HepG2 (cell line): ENCODE data around the gene LMOD1. TPM values are rescaled to one million over a fixed set of nuclear protein-coding genes. Genes with fewer than 3 reads are reported as not detected.

ENCODE experiments used
- ASH2L ChIP-seq: fragments of 300-600, 200-600 bp; sonication (generic); IDR thresholded peaks from 2 replicates; pipeline ENCODE4 v1.7.0; 2017; ENCODE audit warnings: low read depth, mild to moderate bottlenecking, moderate library complexity, mixed read lengths, low read length; ENCODE audit not compliant: insufficient read length
- HOXA5 ChIP-seq: sonication (generic); formaldehyde crosslinking; IDR thresholded peaks from 2 replicates; pipeline ENCODE4 v1.4.0; 2020; ENCODE audit warnings: missing genetic modification reagents
- KIAA2018 ChIP-seq: sonication (generic); formaldehyde crosslinking; IDR thresholded peaks from 2 replicates; pipeline ENCODE4 v1.5.0; 2020; ENCODE audit warnings: mild to moderate bottlenecking, missing genetic modification reagents, borderline replicate concordance
- LCORL ChIP-seq, 2 experiments: fragments of 450-650 bp in 1 of 2; sonication (generic) in 1 of 2; formaldehyde crosslinking in 1 of 2; IDR thresholded peaks; 2 replicates each; pipeline versions ENCODE4 v1.5.0 to v1.6.1; 2017 to 2020; ENCODE audit warnings: antibody characterized with exemption in 1 of 2, missing genetic modification reagents in 1 of 2
- RBM22 ChIP-seq: fragments of 200-400 bp; formaldehyde crosslinking; optimal IDR thresholded peaks from 2 replicates; pipeline ENCODE3; 2017; ENCODE audit warnings: mild to moderate bottlenecking, low read length, moderate library complexity
- SMAD1 ChIP-seq: sonication (generic); formaldehyde crosslinking; IDR thresholded peaks from 2 replicates; pipeline ENCODE4 v1.4.0; 2020; ENCODE audit warnings: missing genetic modification reagents, low read depth, mild to moderate bottlenecking, borderline replicate concordance
- SMYD3 ChIP-seq: sonication (generic); formaldehyde crosslinking; IDR thresholded peaks from 2 replicates; pipeline ENCODE4 v1.8.1; 2023; ENCODE audit warnings: mild to moderate bottlenecking, missing genetic modification reagents
- SRSF1 ChIP-seq: fragments of 200-400 bp; formaldehyde crosslinking; optimal IDR thresholded peaks from 2 replicates; pipeline ENCODE3; 2017; ENCODE audit warnings: mild to moderate bottlenecking, low read depth, low read length, moderate library complexity
- ZNF547 ChIP-seq: sonication (generic); formaldehyde crosslinking; IDR thresholded peaks from 2 replicates; pipeline ENCODE4 v1.5.1; 2020; ENCODE audit warnings: mild to moderate bottlenecking, missing genetic modification reagents
- ZNF619 ChIP-seq: sonication (generic); formaldehyde crosslinking; IDR thresholded peaks from 2 replicates; pipeline ENCODE4 v1.4.0; 2020; ENCODE audit warnings: mild to moderate bottlenecking, missing genetic modification reagents
- polyA plus RNA-seq, 8 experiments: library from polyadenylated mRNA; depleted of rRNA in 3 of 8; stranded (reverse) in 7 of 8; unstranded in 1 of 8; fragments of >200 nt; fragmentation: Illumina TruSeq in 4 of 8; extraction: Trizol in 4 of 8; gene quantifications; 2 replicates each; pipeline versions ENCODE4 v1.2.1 to v1.2.3, GENCODE V29; 2011 to 2016; ENCODE audit warnings: low read depth in 4 of 8, missing spikeins in 1 of 8, mixed read lengths in 1 of 8; ENCODE audit not compliant: insufficient read depth in 1 of 8
- total RNA-seq, 5 experiments: library from RNA; depleted of rRNA; stranded (reverse); fragments of >200 nt; fragmentation: Illumina TruSeq; extraction: Trizol; gene quantifications; 2 replicates each; pipeline ENCODE4 v1.2.3, GENCODE V29; 2016; ENCODE audit warnings: low read depth in 1 of 5
- TF ChIP-seq, protein P1 (sequence below): IDR thresholded peaks from 2 replicates; pipeline ENCODE4 v1.6.1; 2016; ENCODE audit warnings: mild to moderate bottlenecking
- TF ChIP-seq, protein P2 (sequence below): sonication (generic); formaldehyde crosslinking; IDR thresholded peaks from 2 replicates; pipeline ENCODE4 v1.5.1; 2020; ENCODE audit warnings: missing genetic modification reagents, mild to moderate bottlenecking, borderline replicate concordance
- TF ChIP-seq, protein P3 (sequence below): sonication (generic); formaldehyde crosslinking; IDR thresholded peaks from 2 replicates; pipeline ENCODE4 v1.5.0; 2020; ENCODE audit warnings: mild to moderate bottlenecking, missing genetic modification reagents, borderline replicate concordance

Gene LMOD1
- total and polyA plus RNA-seq, 2 of the 13 experiments (the other 11 are each of a cell fraction or from before 2014, with no cell fraction given) = not detected

DNA sequence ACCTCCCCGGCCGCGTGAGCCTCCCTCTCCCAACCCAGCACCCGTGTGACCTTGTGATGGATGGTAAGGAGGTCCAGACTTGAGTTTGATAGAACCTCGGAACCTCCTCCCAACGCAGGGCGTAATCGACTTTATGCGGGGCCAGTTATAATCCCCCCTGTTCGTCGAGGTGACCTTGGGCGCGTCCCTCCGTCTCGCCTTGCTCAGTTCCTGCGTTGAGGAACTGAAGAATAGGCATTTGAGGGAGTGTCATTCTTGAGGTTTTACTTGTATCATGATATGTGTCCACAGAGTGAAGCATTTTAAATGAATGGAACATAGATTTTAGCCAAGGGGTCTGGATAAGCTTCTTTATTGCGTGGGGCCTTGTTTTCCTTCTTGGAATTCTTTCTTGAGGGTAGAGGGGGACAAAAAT is 9.4 kb upstream of the LMOD1 start (continued):
- TF ChIP-seq, protein P1, sequence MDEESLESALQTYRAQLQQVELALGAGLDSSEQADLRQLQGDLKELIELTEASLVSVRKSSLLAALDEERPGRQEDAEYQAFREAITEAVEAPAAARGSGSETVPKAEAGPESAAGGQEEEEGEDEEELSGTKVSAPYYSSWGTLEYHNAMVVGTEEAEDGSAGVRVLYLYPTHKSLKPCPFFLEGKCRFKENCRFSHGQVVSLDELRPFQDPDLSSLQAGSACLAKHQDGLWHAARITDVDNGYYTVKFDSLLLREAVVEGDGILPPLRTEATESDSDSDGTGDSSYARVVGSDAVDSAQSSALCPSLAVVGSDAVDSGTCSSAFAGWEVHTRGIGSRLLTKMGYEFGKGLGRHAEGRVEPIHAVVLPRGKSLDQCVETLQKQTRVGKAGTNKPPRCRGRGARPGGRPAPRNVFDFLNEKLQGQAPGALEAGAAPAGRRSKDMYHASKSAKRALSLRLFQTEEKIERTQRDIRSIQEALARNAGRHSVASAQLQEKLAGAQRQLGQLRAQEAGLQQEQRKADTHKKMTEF (CRISPR knock-in tag) = 0 out of 2 replicates have a peak, but pooled peaks have one; percentile 1
- TF ChIP-seq SRSF1 = no peak
- TF ChIP-seq, protein P2, sequence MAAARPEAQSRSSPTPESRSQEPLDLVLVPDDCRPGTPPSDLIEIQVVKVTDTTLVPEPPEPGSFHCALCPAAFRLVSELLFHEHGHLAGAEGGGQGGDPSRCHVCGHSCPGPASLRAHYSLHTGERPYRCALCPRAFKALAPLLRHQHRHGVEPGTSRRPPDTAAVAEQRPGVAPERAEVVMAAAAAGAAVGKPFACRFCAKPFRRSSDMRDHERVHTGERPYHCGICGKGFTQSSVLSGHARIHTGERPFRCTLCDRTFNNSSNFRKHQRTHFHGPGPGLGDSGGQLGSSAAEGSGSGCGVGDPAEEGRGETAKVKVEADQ (CRISPR knock-in tag) = no peak
- TF ChIP-seq SMYD3 (CRISPR knock-in tag) = no peak
- 0 out of 2 replicates have a peak, but pooled peaks have one; percentile 7 for TF ChIP-seq KIAA2018 (CRISPR knock-in tag)
- TF ChIP-seq LCORL (IDR thresholded peaks at IDR 0.05) = no peak
- TF ChIP-seq LCORL (CRISPR knock-in tag; IDR thresholded peaks at IDR 0.05) = 0 out of 2 replicates have a peak, but pooled peaks have one; percentile 2
- TF ChIP-seq HOXA5 (CRISPR knock-in tag) = 0 out of 2 replicates have a peak, but pooled peaks have one; percentile 13
- 0 out of 2 replicates have a peak, but pooled peaks have one; percentile 8 for TF ChIP-seq ZNF619 (CRISPR knock-in tag)
- TF ChIP-seq ASH2L = peak; percentile 14
- TF ChIP-seq ZNF547 = 0 out of 2 replicates have a peak, but pooled peaks have one; percentile 3
- peak; percentile 44 for TF ChIP-seq RBM22
- TF ChIP-seq, protein P3, sequence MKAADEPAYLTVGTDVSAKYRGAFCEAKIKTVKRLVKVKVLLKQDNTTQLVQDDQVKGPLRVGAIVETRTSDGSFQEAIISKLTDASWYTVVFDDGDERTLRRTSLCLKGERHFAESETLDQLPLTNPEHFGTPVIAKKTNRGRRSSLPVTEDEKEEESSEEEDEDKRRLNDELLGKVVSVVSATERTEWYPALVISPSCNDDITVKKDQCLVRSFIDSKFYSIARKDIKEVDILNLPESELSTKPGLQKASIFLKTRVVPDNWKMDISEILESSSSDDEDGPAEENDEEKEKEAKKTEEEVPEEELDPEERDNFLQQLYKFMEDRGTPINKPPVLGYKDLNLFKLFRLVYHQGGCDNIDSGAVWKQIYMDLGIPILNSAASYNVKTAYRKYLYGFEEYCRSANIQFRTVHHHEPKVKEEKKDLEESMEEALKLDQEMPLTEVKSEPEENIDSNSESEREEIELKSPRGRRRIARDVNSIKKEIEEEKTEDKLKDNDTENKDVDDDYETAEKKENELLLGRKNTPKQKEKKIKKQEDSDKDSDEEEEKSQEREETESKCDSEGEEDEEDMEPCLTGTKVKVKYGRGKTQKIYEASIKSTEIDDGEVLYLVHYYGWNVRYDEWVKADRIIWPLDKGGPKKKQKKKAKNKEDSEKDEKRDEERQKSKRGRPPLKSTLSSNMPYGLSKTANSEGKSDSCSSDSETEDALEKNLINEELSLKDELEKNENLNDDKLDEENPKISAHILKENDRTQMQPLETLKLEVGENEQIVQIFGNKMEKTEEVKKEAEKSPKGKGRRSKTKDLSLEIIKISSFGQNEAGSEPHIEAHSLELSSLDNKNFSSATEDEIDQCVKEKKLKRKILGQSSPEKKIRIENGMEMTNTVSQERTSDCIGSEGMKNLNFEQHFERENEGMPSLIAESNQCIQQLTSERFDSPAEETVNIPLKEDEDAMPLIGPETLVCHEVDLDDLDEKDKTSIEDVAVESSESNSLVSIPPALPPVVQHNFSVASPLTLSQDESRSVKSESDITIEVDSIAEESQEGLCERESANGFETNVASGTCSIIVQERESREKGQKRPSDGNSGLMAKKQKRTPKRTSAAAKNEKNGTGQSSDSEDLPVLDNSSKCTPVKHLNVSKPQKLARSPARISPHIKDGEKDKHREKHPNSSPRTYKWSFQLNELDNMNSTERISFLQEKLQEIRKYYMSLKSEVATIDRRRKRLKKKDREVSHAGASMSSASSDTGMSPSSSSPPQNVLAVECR (CRISPR knock-in tag) = 0 out of 2 replicates have a peak, but pooled peaks have one; percentile 12
- TF ChIP-seq SMAD1 (CRISPR knock-in tag) = 0 out of 2 replicates have a peak, but pooled peaks have one; percentile 24
